KG1 (cell line): ENCODE data around the gene EXOC2.

Experiments
- DNase-seq: peaks from one replicate; lab custom pipeline; 2025; lab: John Stamatoyannopoulos, UW

The EXOC2 gene

DNA sequence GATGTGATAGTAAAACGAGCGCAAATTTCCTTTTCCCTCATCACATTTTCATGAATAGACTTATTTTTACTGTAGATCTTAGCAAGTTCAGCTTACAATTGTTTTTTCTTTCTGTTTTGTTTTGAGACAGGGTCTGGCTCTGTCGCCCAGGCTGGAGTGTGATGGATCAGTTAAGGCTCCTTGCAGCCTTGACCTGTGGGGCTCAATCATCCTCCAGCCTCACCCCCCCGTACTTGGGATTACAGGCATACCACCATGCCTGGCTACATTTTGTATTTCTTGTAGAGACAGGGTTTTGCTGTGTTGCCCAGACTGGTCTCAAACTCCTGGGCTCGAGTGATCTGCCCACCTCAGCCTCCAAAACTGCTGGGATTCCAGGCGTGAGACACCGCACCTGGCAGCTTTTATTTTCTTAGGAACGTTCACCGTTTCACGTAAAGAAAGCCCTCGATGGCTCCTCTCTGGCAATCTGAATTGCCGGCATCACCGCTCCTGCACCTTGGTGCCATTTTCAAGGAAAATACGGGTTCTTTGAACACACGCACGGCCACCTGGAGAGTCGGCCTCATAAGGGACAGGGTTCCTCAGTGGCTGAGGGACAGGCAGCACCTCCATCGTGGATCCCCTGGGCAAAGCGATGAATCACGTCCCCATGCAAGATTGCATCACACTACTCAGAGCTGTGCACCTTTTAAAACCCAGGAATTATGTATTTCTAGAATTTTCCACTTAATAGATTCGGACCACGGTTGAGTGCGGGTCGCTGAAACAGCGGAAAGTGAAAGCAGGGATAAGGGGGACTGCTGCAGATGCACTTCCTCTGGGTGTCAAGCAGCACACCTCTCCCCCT is 222.7 kb downstream of the EXOC2 start:
- DNase-seq = no peak

DNA sequence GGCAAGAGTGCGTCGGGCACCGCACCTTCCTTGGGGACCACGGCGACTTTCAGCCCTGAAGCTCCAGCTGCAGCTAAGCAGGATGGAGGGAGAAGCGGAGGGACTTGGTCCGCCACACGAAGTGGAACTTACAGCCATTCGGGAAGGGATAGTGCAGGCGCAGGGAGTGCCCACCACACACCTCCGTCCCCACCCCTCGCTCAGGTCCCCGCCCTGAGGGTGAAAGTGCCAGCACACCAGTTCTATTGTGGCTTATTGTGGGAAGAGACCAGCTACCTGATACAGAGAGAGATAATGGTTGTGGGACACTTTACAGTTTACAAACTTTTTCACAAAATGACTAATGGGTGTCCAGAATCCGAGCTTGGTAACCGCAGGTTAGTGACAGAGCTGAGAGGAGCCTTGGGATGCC is 225.3 kb downstream of the EXOC2 start:
- DNase-seq = no peak

DNA sequence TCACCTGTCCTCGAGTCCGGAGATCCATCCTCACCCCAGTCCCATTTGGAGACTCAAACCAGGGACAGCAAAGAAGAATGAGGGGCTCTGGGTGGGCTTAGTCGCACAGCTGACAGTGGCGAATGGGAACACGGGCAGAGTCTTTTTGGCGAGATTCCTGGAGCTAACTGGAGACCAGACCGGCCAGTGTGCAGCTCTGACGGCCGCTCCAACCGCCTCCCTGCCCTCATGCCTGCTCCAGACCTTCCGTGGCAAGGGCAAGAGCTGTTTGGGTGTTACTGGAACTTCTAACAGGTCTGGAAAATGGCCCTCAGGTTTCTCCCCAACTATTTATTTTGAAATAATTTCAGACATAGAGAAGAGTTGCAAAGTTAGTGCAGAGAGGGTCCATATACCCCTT is 225.8 kb downstream of the EXOC2 start:
- no peak for DNase-seq

DNA sequence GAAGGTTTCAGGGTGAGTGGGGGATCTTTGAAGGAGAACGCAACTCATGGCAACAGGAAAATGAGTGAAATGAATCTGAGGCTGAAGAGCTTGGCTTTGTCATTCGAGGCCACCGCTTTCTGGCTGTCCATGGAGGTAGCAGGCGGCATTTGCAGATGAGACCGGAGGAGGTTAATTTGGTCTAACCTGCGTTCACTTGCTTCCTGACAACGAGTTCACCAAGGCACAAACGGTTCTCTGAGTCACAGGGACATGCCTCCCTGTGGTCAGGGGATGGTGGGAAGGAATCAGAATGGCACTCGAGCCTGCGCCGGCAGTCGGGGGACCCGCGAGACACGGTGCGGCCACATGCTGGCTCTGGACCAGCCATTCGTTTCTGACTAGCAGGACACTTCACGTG is 226.4 kb downstream of the EXOC2 start:
- DNase-seq = no peak

DNA sequence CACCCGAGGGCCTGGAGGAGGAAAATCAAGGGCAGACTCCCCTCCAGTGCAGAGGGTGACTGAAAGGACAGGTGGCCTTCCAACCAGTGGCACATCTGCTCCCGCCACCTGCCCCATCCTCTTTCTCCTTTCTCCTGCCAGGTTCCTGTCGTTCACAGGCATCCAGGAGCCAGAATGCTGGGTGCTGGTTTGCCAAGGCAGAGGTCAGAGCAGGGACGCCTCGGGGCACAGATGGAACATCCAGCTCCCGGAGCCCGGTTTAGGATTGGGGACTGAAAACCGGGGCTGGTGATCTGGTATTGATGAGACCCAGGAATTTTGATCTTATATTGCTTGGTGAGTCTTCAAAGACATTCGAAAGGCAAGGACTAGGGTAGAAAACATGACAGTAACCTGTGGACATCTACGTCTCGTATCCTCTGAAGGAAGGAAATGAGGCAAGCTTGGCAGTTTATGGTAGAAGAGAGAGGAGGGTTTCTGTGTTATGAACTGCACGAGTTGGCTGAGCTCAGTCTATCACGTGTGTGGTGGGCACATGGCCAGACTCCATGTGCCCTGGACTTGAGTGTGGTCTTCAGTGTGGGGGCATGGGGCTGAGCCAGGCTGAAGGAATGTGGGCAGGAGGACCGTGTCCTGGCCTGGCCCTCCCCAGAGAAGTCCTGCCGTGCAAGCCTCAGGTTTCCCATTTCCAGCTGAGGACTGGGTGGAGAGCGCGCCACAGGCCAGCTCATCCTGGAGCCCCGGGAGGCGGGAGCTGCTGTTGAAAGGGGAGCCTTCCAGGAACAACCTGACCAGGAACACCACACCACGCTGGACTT is 227.2 kb downstream of the EXOC2 start:
- no peak for DNase-seq

DNA sequence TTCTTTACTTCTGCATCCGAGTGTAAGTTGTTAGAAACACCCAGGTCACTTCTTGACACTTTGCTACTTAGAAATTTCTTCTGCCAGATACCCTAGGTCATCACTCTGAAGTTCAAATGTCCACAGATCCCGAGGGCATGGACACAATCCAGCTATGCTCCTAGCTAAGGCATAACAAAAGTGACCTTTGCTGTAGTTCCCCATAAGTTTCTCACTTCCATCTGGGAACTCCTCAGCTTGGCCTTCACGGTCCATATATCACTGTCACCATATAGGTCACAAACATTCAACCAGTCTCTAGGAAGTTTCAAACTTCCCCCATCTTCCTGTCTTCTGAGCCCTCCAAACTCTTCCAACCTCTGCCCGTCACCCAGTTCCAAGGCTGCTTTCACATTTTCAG is 236.1 kb downstream of the EXOC2 start:
- no peak for DNase-seq

DNA sequence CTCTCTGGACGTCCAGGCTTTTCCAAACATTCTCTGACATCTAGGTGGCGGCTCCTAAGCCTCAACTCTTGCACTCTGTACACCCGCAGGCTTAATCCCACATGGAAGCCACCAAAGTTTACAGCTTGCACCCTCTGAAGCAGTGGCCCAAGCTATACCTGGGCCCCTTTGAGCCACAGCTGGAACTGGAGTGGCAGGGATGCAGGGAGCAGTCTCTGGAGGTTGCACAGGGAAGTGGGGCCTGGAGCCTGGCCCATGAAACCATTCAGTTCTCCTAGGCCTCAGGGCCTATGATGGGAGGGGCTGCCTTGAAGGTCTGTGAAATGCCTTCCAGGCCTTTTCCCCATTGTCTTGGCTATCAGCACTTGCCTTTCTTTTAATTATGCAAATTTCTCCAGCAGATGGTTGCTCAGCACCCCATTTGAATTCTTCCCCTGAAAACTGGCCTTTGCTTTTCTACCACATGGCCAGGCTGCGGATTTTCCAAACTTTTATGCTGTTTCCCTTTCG is 236.5 kb downstream of the EXOC2 start:
- DNase-seq = no peak

DNA sequence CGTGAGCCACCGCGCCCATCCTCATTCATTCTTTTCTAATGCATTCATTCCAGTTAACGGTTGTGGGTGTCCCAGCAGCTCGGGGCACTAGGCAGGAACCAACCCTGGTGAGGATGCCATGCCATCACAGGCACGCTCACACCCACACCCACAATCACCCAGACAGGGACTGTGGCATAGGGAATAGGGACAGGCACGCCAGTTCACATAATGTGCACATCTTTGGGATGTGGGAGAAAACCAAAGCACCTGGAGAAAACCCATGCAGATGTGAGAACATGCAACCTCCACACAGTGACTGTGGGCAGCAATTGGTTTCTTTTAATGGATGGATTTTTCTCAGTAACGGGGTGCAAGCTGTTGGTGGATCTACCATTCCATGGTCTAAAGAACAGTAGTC is 237.1 kb downstream of the EXOC2 start:
- no peak for DNase-seq

DNA sequence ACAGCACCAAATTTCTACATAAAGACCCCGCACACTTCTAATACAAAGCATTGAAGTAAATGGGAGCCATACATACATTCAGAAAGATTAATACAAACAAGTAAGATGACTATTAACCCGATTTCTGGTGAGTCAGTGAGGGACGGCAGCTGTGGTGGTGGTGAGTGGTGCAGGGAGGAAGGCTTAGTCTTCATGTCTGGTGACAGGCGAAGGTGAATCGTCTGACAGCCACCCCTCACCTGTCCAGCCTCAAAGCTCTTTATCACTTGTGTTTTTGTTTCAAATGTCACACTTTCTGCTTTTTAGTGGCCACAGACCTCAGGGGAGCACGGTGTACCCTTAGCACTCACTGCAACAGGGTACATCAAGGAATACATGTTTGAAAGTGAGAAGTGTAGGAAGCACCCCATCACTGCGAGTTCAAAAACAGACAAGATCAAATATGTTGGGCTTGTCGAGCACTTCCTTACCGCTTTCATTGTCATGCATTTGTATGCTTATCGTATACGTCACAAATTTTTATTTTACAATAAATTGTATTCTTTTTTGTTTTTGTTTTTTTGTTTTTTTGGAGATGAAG is 237.8 kb downstream of the EXOC2 start:
- DNase-seq = no peak

DNA sequence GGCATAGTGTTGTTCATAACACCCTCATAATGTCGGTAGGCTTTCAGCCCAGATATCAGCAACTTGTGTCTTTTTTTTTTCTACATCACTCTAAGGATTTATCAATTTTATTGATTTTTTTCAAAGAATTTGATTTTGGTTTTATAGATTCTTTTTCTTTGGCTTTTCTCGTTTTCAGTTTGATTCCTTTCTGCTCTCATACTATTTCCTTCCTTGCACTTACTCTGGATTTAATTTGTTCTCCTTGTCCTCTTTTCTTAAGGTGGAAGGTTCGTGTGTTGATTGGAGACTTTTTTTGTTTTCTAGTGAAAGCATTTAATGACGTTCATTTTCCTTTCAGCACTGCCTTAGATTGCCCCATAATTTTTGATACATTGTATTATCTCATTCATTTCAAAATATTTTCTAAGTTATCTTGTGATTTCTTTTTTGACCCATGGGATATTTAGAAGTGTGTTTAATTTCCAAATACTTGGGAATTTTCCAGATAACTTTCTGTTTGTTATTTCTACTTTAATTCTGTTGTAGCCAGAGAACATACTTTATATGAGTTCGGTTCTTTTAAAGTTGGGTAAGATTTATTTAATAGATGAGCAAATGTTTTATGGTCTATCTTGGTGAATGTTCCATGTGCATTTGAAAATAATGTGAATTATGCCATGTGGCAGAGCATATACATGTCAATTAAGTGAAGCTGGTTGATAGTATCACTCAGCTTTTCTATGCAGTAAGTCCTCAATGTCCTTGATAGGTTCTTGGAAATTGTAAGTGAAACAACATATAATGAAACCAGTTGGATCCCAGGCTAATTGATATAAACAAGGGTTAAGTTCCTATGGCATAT is 238.6 kb downstream of the EXOC2 start:
- no peak for DNase-seq

DNA sequence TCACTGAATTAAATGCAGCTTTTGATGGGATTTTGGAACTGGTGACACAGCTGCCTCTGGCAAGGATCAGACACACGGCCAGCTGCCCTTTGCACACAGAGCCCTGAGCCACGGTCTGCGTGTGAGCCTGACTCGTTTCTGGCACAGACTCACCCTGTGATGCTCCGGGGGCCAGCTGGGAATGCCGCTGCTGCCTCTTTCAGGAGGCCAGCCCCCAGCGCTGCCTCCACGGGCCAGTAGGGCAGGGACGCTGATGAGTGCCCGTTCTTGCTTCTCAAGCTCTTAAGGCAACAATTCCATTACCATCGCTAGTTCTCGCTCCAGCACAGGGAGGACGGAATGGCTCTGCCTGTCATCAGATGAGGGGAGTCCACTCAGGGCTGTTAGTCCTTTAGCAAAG is 239.8 kb downstream of the EXOC2 start:
- no peak for DNase-seq

DNA sequence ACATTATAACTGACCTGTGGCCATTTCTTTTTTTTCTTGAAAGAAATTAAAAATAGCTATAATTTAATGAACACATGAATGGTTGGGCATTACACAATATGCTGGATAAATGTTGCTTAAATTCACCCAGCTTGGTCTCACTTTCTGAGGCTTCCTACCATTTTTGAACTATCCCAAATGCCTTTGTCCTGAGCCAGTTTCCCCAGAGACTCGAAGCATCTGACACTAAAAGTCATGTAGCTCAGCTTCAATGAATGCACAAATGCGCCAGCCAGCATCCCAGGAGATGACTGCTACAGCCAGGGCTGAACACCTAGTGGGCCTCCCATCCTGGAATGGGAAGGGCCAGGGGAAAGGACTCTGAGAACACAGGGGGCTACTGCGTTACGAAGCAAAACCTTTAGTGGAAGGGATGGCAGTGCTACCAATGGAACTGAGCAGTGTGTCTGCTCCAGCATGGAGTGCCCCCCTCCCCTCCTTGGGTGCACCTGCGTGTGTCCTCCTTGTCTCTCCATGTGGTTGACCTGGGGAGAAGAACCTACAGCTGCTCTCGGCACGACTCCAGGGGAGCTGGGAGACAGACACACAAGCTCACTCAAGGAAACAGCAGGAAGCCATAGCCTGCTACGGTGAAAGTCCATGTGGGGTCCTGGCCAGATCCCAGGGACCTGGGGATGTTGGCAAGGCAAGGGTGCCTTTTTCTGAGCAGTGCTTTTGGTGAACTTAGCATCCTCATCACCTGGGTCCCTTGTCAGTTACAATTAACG is 240.5 kb downstream of the EXOC2 start:
- no peak for DNase-seq

DNA sequence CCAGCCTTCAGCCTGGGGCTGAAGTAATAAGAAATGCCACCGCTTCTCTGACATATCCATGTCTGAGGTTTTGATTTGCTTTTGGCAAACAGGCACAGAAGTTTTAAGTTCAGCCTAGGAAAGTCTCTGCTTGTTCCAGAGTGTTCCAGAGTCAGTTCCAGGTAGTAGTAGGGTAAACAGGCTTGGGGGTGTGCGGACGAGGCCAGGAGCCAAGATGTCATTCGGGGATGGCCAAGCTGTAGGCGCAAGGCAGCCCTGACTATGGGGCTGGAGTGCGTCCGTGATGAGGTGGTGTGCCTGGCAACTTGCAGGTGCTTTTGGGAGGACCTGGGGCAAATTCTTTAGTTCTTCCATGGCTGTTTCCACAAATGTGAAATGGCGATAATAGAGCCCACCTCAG is 241.1 kb downstream of the EXOC2 start:
- DNase-seq = no peak

DNA sequence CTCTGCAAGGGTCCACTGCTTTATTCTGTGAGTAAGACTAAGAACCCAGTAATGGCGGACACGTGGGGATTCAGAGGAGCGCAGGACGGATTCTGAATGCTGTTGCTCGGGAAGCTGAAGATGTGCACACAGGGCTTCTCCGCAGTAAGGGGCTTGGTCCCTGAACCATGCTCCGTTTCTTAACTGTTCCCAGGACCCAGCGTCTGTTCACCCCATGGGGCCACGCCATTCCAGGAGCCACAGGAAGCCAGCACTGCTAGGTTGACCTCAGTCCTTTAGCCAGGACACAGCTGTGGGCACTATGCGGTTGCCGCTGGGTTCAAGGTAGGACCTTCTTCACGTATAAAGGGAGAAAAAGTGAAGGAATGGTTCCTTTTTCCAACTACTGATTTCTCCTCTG is 241.6 kb downstream of the EXOC2 start:
- no peak for DNase-seq

DNA sequence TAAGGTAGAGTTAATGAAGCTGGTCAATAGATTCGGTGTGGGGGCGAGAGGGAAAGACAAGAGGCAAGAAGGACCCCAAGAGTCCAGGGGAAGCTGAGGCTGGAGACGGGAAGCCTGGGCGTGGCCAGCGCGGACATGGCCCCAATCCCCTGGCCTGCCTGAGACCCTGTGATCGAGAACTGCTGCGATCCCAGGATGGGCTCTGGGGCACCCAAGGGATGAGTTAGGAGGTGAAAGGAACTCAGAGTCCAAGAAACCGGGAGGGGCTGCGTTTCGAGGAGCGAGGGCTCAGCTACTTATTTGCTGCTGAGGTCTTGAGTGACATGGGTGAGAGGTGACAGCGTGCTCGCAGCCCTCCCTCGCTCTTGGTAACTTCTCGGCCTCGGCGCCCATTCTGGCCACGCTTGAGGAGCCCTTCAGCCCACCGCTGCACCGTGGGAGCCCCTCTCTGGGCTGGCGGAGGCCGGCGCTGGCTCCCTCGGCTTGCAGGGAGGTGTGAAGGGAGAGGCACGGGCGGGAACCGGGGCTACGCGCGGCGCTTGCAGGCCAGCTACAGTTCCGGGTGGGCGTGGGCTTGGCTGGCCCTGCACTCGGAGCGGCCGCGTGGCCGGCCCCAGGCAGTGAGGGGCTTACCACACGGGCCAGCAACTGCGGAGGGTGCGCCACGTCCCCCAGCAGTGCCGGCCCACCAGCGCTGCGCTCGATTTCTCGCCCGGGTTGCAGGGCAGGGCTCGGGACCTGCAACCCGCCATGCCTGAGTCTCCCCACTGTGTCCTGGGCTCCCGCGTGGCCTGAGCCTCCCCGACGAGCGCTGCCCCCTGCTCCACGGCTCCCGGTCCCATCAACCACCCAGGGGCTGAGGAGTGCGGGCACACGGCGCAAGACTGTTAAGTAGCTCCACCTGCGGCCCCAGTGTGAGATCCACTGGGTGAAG is 243.2 kb downstream of the EXOC2 start:
- DNase-seq = no peak

DNA sequence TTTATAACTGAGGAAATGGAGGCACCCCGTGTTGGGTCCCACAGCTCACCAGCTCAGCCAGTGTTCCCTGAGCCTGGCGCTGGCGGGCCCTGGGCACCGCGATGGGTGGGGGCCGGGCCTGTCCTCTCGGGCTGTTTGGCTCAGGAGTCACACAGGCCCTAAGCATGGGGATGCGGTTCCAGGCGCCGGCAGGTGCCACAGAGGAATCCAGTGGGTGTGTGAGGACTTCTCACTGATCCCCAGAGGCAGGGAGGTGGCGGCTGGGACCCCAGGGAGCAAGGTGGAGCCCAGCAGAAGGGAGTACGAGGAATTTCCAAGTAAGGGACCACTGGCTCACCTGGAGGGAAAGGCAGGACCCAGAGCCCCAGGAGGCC is 243.9 kb downstream of the EXOC2 start:
- no peak for DNase-seq

DNA sequence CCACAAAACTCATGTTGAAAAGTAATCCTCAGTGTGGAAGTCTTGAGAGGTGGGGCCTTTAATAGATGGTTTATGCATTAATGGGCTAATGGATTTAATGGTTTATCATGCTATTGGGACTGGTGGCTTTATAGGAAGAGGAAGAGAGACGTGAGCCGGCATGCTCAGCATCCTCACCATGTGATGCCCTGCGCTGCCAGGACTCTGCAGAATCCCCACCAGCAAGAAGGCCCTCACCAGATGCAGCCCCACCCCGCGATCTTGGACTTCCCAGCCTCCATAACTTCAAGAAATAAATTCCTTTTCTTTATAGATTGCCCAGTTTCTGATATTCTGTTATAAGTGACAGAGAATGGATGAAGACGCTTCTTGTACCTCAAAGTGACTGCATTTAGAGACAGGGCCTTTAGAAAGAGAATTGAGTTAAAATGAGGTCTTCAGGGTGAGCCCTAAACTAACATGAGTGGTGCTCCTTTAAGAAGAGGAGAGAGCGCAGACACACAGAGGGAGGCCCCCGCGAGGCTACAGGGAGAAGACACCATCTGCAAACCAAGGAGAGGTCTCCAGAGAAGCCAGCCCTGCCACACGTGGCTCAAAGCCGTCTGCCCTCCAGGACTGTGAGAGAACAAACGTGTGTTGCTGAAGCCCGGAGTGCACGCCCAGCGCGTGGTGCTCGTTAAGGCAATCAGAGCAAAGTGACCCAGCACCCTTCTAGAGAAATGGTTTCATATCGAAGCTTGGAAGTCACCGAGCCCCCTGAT is 244.5 kb downstream of the EXOC2 start:
- no peak for DNase-seq

DNA sequence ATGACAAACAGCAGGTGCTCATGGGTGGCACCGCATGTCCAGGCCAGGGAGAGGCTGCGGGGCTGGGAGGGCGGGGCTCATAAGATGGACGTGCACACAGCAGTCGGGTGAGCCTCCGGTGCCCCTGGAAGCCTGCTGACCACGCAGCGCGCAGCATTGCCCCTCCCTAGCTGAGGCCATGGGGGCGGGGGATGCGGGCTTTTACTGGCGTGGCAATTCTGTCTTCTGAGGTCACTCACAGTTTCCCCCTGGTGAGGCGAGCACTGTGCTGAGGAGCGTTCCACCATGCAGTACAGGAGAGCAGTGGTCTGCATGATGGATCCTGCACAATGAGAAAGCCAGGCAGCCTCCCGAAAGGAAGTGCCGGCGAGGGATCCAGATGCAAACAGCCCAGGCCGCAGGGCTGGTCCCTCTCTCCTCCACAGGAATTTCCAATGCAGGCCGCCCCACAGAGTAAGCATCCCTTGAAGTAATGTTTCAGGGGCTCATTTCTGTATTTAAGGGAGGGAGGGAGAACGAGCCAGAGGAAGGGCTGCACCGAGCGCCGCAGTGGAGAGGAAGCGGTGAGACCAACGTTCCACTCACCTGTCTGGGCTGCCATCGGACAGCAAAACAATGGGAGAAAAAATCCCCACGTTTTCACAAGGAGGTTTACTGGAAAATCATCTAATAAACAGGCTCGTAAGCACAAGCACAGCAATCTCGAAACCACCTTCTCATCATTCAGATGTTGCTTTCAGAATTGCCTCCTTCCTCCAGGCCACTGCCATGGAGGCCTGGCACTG is 245.4 kb downstream of the EXOC2 start:
- DNase-seq = no peak
